Measurements from ENCODE around the gene SEC22A.
A peak's percentile ranks its signal among the peaks of the same experiment; 100 is the strongest.
"Not testable (repeated sequence)": the region's sequence is repeated elsewhere in the genome, so short reads cannot be mapped to it uniquely, and the experiment has no call there.

SEC22A gene

DNA sequence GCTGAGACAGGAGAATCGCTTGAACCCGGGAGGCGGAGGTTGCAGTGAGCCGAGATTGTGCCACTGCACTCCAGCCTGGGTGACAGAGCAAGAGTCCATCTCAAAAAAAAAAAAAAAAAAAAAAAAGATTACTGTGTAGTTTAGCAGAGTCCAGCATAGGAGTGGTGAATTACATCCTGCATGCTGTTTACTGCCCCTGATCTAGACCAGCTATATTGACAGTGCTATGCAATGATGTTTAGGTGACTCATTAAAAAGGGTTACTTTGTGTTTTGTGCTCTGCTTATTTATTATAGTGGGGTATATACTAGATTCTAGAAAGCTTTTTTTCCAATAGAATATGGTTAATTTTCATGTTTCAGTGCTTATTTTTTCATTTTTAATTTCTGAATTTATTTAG lies 19.6 kb downstream of the SEC22A start:
- H3K4ac ChIP-seq (ENCODE audit: low read depth, low read length), result not testable (repeated sequence)

DNA sequence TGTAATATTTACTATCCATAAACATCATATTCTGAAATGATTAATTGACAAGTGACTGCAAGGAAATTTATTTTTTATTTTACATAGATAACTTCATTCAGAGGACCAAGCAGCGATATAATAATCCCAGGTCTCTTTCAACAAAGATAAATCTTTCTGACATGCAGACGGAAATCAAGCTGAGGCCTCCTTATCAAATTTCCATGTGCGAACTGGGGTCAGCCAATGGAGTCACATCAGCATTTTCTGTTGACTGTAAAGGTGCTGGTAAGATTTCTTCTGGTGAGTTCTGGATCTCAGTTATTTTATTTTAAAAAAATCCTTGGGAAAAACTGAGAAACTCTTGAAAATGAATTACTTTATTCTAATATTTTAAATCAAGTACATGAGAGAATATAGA lies 23.3 kb downstream of the SEC22A start:
- Histone ChIP-seq H3K27me3 (ENCODE audit: insufficient read depth, low read length, poor library complexity) (no peaks in the 10 kb centered on the region), H4K8ac (ENCODE audit: low read depth, low read length) (no peak overlapping the region), H2BK5ac (ENCODE audit: low read length) (no peak overlapping the region), H2BK15ac (replicated peaks; ENCODE audit: low read depth) (no peak overlapping the region), H3K4me3 (ENCODE audit: low read length) (no peak overlapping the region), H3K4ac (ENCODE audit: low read depth, low read length) (no peak overlapping the region), H2BK120ac (ENCODE audit: low read depth, low read length) (no peak overlapping the region), H3K36me3 (ENCODE audit: control insufficient read depth, insufficient read depth, low read length) (no peaks in the 10 kb centered on the region), H3K27ac (ENCODE audit: low read depth, low read length) (no peak overlapping the region), H3K4me2 (ENCODE audit: low read length) (no peak overlapping the region), H2AK5ac (ENCODE audit: low read length) (no peak overlapping the region), H3K23ac (ENCODE audit: low read length) (no peak overlapping the region), H4K5ac (ENCODE audit: low read length) (no peak overlapping the region), H3K4me1 (ENCODE audit: control insufficient read depth, low read depth, low read length) (no peaks in the 10 kb centered on the region), H3K18ac (ENCODE audit: low read length) (no peak overlapping the region), H3K9ac (ENCODE audit: low read length) (no peak overlapping the region), H3K79me1 (ENCODE audit: low read length) (no peaks in the 10 kb centered on the region), H3K56ac (ENCODE audit: low read length) (no peak overlapping the region), H3K79me2 (ENCODE audit: control insufficient read depth, insufficient read depth, low read length) (no peaks in the 10 kb centered on the region)
- DNase-seq, result no peak
- WGBS (ENCODE audit: extremely low coverage, insufficient coverage, low lambda C conversion rate), result no CpG with 5 or more reads among the region's 3 CpGs

More for the DNA sequence above, 19.6 kb downstream of the SEC22A start:
- H3K36me3 ChIP-seq (ENCODE audit: control insufficient read depth, insufficient read depth, low read length); H2BK15ac ChIP-seq (replicated peaks; ENCODE audit: low read depth); DNase-seq; H3K9ac ChIP-seq (ENCODE audit: low read length); H4K5ac ChIP-seq (ENCODE audit: low read length); H3K27me3 ChIP-seq (ENCODE audit: insufficient read depth, low read length, poor library complexity); H4K8ac ChIP-seq (ENCODE audit: low read depth, low read length); H2BK120ac ChIP-seq (ENCODE audit: low read depth, low read length); H3K79me2 ChIP-seq (ENCODE audit: control insufficient read depth, insufficient read depth, low read length); H2AK5ac ChIP-seq (ENCODE audit: low read length); H3K4me3 ChIP-seq (ENCODE audit: low read length); H3K27ac ChIP-seq (ENCODE audit: low read depth, low read length); H3K79me1 ChIP-seq (ENCODE audit: low read length); H3K4me1 ChIP-seq (ENCODE audit: control insufficient read depth, low read depth, low read length); H3K4me2 ChIP-seq (ENCODE audit: low read length); H3K56ac ChIP-seq (ENCODE audit: low read length); H2BK5ac ChIP-seq (ENCODE audit: low read length); H3K18ac ChIP-seq (ENCODE audit: low read length); H3K23ac ChIP-seq (ENCODE audit: low read length): not testable (repeated sequence)
- WGBS (ENCODE audit: extremely low coverage, insufficient coverage, low lambda C conversion rate), result no CpG with 5 or more reads among the region's 4 CpGs

DNA sequence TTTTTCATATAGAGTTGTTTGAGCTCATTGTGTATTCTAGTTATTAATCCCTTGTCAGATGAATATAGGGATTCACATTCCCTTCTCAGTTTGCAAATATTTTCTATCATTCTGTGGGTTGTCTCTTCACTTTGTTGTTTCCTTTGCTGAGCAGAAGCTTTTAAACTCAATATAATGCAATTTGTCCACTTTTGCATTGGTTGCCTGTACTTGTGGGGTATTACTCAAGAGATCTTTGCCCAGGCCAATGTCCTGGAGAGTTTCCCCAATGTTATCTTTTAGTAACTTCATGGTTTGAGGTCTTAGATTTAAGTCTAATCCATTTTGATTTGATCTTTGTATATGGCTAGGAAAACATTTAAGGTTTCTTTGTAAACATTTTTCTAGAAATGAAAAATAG lies 24.8 kb downstream of the SEC22A start:
- no peak for DNase-seq

DNA sequence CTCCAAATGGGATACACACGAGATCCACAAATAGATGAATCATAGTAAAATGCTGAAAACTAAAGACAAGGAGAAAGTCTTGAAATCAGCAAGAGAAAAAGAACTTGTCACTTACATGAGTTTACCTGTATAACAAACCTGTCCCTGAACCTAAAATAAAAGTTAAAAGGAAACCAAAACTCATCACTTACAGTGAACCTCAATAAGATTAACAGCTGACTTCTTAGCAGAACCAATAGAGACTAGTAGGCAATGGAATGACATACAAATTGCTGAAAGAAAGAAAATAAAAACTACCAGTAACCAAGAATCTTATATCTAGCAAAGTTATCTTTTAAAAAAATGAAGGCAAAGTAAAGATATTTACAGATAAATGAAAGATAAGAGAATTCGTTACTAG lies 27.4 kb downstream of the SEC22A start:
- H2BK120ac ChIP-seq (ENCODE audit: low read depth, low read length), result no peak overlapping the region
- no peaks in the 10 kb centered on the region for H3K4me1 ChIP-seq (ENCODE audit: control insufficient read depth, low read depth, low read length)
- H4K8ac ChIP-seq (ENCODE audit: low read depth, low read length), result no peak overlapping the region
- no peak overlapping the region for H3K27ac ChIP-seq (ENCODE audit: low read depth, low read length)
- no peaks in the 10 kb centered on the region for H3K36me3 ChIP-seq (ENCODE audit: control insufficient read depth, insufficient read depth, low read length)
- no peaks in the 10 kb centered on the region for H3K79me2 ChIP-seq (ENCODE audit: control insufficient read depth, insufficient read depth, low read length)
- no peak overlapping the region for H3K18ac ChIP-seq (ENCODE audit: low read length)
- no peak overlapping the region for H3K23ac ChIP-seq (ENCODE audit: low read length)
- H2BK5ac ChIP-seq (ENCODE audit: low read length), result no peak overlapping the region
- H3K4me2 ChIP-seq (ENCODE audit: low read length), result no peak overlapping the region
- no peak overlapping the region for H3K56ac ChIP-seq (ENCODE audit: low read length)
- no peak overlapping the region for H2AK5ac ChIP-seq (ENCODE audit: low read length)
- no peaks in the 10 kb centered on the region for H3K27me3 ChIP-seq (ENCODE audit: insufficient read depth, low read length, poor library complexity)
- DNase-seq, result peak; percentile 22
- H4K5ac ChIP-seq (ENCODE audit: low read length), result no peak overlapping the region
- H3K4me3 ChIP-seq (ENCODE audit: low read length), result no peak overlapping the region
- no peak overlapping the region for H3K4ac ChIP-seq (ENCODE audit: low read depth, low read length)
- no peak overlapping the region for H3K9ac ChIP-seq (ENCODE audit: low read length)
- no CpG with 5 or more reads among the region's 2 CpGs for WGBS (ENCODE audit: extremely low coverage, insufficient coverage, low lambda C conversion rate)
- H3K79me1 ChIP-seq (ENCODE audit: low read length), result no peaks in the 10 kb centered on the region
- no peak overlapping the region for H2BK15ac ChIP-seq (replicated peaks; ENCODE audit: low read depth)

More for the DNA sequence above, 24.8 kb downstream of the SEC22A start:
- Histone ChIP-seq H3K27ac (ENCODE audit: low read depth, low read length) (no peak overlapping the region), H3K23ac (ENCODE audit: low read length) (no peak overlapping the region), H3K27me3 (ENCODE audit: insufficient read depth, low read length, poor library complexity) (no peaks in the 10 kb centered on the region), H3K9ac (ENCODE audit: low read length) (no peak overlapping the region), H2BK15ac (replicated peaks; ENCODE audit: low read depth) (no peak overlapping the region), H3K4me2 (ENCODE audit: low read length) (no peak overlapping the region), H2BK5ac (ENCODE audit: low read length) (no peak overlapping the region), H3K56ac (ENCODE audit: low read length) (no peak overlapping the region), H2BK120ac (ENCODE audit: low read depth, low read length) (no peak overlapping the region), H3K18ac (ENCODE audit: low read length) (no peak overlapping the region), H4K5ac (ENCODE audit: low read length) (no peak overlapping the region), H3K79me2 (ENCODE audit: control insufficient read depth, insufficient read depth, low read length) (no peaks in the 10 kb centered on the region), H3K4me1 (ENCODE audit: control insufficient read depth, low read depth, low read length) (no peaks in the 10 kb centered on the region), H3K36me3 (ENCODE audit: control insufficient read depth, insufficient read depth, low read length) (no peaks in the 10 kb centered on the region), H2AK5ac (ENCODE audit: low read length) (no peak overlapping the region), H3K79me1 (ENCODE audit: low read length) (no peaks in the 10 kb centered on the region), H4K8ac (ENCODE audit: low read depth, low read length) (no peak overlapping the region), H3K4ac (ENCODE audit: low read depth, low read length) (no peak overlapping the region), H3K4me3 (ENCODE audit: low read length) (no peak overlapping the region)

DNA sequence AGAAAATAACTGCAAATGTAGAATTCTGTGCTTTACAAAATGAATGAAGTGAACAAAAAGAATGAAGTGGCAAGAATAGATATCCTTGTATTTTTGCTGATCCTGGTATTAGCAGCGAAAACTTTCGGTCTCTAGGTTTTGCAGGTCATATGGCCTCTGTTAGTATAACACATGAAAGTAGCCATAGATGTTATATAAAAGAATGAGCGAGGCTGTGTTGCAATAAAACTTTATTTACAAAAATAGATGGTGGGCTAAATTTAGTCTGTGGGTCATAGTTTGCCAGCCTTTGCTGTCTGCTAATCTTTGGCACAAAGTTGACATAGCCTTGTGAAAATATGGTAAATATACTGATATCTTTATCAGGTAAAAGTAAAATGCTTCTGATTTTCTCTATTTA lies 35.2 kb downstream of the SEC22A start:
- Histone ChIP-seq H4K8ac (ENCODE audit: low read depth, low read length) (no peak overlapping the region), H2BK15ac (replicated peaks; ENCODE audit: low read depth) (no peak overlapping the region), H3K4ac (ENCODE audit: low read depth, low read length) (no peak overlapping the region), H3K56ac (ENCODE audit: low read length) (no peak overlapping the region), H3K79me1 (ENCODE audit: low read length) (no peaks in the 10 kb centered on the region), H3K27ac (ENCODE audit: low read depth, low read length) (no peak overlapping the region), H3K4me3 (ENCODE audit: low read length) (no peak overlapping the region), H3K18ac (ENCODE audit: low read length) (no peak overlapping the region), H3K23ac (ENCODE audit: low read length) (no peak overlapping the region), H4K5ac (ENCODE audit: low read length) (no peak overlapping the region), H2BK5ac (ENCODE audit: low read length) (no peak overlapping the region), H2BK120ac (ENCODE audit: low read depth, low read length) (no peak overlapping the region), H3K79me2 (ENCODE audit: control insufficient read depth, insufficient read depth, low read length) (no peaks in the 10 kb centered on the region), H3K36me3 (ENCODE audit: control insufficient read depth, insufficient read depth, low read length) (no peaks in the 10 kb centered on the region), H3K27me3 (ENCODE audit: insufficient read depth, low read length, poor library complexity) (no peaks in the 10 kb centered on the region), H3K9ac (ENCODE audit: low read length) (no peak overlapping the region), H3K4me1 (ENCODE audit: control insufficient read depth, low read depth, low read length) (no peaks in the 10 kb centered on the region), H3K4me2 (ENCODE audit: low read length) (no peak overlapping the region), H2AK5ac (ENCODE audit: low read length) (no peak overlapping the region)
- WGBS (ENCODE audit: extremely low coverage, insufficient coverage, low lambda C conversion rate), result no CpG with 5 or more reads among the region's 3 CpGs
- no peak for DNase-seq

DNA sequence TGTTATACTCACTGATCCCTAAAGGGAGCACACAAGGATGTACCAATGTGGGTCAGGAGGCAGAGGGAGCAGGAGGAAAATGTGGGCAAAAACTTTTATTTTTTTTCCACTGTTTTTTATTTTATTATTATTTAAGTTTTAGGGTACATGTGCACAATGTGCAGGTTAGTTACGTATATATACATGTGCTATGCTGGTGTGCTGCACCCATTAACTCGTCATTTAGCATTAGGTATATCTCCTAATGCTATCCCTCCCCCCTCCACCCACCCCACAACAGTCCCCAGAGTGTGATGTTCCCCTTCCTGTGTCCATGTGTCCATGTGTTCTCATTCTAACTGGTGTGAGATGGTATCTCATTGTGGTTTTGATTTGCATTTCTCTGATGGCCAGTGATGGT lies 37.4 kb downstream of the SEC22A start:
- not testable (repeated sequence) for H3K79me1 ChIP-seq (ENCODE audit: low read length); H3K56ac ChIP-seq (ENCODE audit: low read length); H2AK5ac ChIP-seq (ENCODE audit: low read length); H3K23ac ChIP-seq (ENCODE audit: low read length); H4K5ac ChIP-seq (ENCODE audit: low read length); H3K27me3 ChIP-seq (ENCODE audit: insufficient read depth, low read length, poor library complexity); H3K36me3 ChIP-seq (ENCODE audit: control insufficient read depth, insufficient read depth, low read length); H3K9ac ChIP-seq (ENCODE audit: low read length); H3K4me1 ChIP-seq (ENCODE audit: control insufficient read depth, low read depth, low read length); H3K18ac ChIP-seq (ENCODE audit: low read length); H3K4me3 ChIP-seq (ENCODE audit: low read length); H2BK5ac ChIP-seq (ENCODE audit: low read length); DNase-seq; H3K4ac ChIP-seq (ENCODE audit: low read depth, low read length); H4K8ac ChIP-seq (ENCODE audit: low read depth, low read length); H3K4me2 ChIP-seq (ENCODE audit: low read length); H3K79me2 ChIP-seq (ENCODE audit: control insufficient read depth, insufficient read depth, low read length); H3K27ac ChIP-seq (ENCODE audit: low read depth, low read length); H2BK15ac ChIP-seq (replicated peaks; ENCODE audit: low read depth); H2BK120ac ChIP-seq (ENCODE audit: low read depth, low read length)
- no CpG with 5 or more reads among the region's 2 CpGs for WGBS (ENCODE audit: extremely low coverage, insufficient coverage, low lambda C conversion rate)

Measured in mesendoderm (in vitro differentiated cells).